AG04449 (cell line): Measurements from ENCODE around the gene ARID4B.

Experiments used
- CTCF ChIA-PET: fragments of 350-600 bp; formaldehyde crosslinking; extraction: SDS; loops from one replicate; lab custom pipeline; 2021; ENCODE audit warnings: antibody characterized with exemption; lab: Yijun Ruan, JAX
- POLR2A ChIA-PET: fragments of 400-600, 350-600 bp; formaldehyde crosslinking; extraction: SDS; loops from one replicate; lab custom pipeline; 2020; ENCODE audit warnings: antibody characterized with exemption, inconsistent platforms; lab: Yijun Ruan, JAX
- DNase-seq: peaks from one replicate; pipeline ENCODE4 v3.0.0-alpha.2; 2010; ENCODE audit warnings: low read depth, low spot score
- H3K4me3 ChIP-seq: 2 replicates; pipeline ENCODE4 v1.5.1; 2011; ENCODE audit warnings: low read depth, mild to moderate bottlenecking, control low read depth, low read length
- TF ChIP-seq, protein P1 (sequence below): IDR thresholded peaks from one replicate; pipeline ENCODE4 v1.5.1; 2011; ENCODE audit warnings: mild to moderate bottlenecking, moderate library complexity, low read length, control low read depth, inconsistent platforms; ENCODE audit not compliant: insufficient read depth; ENCODE audit errors: missing control alignments

ARID4B gene

DNA sequence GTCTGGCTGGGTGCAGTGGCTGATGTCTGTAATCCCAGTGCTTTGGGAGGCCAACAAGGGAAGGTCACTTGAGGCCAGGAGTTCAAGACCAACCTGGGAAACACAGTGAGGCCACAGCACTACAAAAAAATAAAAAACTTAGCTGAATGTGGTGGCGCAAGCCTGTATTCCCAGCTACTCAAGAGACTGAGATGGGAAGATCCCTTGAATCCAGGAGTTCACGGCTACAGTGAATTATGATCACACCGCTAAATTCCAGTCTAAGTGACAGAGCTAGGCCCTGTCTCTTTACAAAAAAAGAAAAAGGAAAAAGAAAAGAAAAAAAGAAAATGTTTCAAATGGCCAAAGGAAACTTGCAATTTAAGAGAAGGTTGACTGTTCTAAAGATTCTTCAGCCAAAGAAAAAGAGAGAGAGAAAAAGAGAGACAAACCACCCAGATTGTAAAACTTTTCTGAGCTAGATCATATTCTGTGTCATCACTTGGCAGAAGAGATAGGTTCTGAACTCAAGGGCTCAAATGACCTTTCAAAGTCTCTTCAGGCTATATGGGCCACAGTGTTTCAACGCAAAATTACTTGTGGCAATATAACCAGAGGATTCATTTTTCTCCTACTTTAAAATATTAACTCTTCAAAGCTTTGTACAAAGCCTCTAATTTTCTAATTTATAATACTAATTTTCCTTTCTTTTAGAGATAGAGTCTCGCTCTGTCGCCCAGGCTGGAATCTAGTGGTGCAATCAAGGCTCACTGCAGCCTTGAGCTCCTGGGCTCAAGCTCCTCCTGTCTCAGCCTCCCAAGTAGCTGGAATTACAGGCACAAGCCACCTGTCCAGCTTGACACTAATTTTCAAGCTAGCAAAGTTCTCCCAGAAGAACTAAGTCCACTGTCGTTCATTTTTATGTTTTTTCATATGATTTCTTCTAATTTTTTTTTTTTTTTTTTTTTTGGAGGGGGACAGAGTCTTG is 20.5 kb downstream of the ARID4B start:
- CTCF ChIA-PET = interaction anchor here (1.1 kb wide), 1 partner anchor 15 kb away, joined by 5 read pairs; no protein-coding TSS in a partner anchor
- no peak overlapping the region for H3K4me3 ChIP-seq
- POLR2A ChIA-PET = interaction anchor here (0.9 kb wide), 1 partner anchor 22 kb away, joined by 3 read pairs; no protein-coding TSS in a partner anchor

DNA sequence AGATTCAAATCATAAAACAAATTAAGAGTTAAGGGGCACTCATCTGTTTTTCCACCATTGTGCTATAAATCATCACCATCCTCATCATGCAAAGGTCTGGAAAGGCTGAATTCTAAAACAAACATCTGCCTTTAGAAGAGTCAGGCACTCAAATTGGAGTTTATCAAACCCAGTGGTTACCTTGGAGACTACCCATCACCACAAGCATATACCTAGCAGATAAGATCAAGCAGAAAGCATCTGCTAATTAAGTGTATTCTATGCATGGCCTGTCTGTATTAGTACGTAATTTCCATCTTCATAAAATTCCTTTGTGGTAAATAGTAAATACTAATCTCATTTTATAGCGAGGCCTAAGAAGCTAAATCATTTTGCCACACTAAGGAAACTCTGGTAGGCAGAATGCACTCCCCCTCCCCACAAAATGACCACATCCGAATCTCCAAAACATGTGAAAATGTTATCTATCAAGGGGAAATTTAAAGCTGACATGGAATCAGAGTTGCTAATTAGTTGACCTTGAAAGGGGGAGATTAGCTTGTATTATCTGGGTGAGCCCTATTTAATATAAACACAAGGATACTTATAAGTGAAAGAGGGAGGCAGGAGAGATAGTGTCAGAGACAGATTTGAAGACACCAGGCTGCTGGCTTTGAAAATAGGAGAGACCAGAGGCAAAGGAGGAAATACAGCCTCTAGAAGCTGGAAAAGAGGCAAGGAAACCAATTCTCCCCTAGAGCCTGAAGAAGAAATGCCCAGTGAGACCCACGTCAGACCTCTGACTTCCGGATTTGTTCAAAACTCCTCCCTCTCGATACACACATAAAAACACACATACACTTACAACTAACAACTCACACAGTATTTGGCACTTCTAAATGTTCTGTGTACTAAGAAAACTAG is 23.2 kb downstream of the ARID4B start:
- ChIA-PET CTCF (interaction anchor here (1.0 to 1.2 kb wide), 2 partner anchors 10 to 111 kb away, joined by 3 read pairs; no protein-coding TSS in a partner anchor), POLR2A (no interaction called here)
- TF ChIP-seq, protein P1, sequence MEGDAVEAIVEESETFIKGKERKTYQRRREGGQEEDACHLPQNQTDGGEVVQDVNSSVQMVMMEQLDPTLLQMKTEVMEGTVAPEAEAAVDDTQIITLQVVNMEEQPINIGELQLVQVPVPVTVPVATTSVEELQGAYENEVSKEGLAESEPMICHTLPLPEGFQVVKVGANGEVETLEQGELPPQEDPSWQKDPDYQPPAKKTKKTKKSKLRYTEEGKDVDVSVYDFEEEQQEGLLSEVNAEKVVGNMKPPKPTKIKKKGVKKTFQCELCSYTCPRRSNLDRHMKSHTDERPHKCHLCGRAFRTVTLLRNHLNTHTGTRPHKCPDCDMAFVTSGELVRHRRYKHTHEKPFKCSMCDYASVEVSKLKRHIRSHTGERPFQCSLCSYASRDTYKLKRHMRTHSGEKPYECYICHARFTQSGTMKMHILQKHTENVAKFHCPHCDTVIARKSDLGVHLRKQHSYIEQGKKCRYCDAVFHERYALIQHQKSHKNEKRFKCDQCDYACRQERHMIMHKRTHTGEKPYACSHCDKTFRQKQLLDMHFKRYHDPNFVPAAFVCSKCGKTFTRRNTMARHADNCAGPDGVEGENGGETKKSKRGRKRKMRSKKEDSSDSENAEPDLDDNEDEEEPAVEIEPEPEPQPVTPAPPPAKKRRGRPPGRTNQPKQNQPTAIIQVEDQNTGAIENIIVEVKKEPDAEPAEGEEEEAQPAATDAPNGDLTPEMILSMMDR = no peak
- no peak for DNase-seq
- no peak overlapping the region for H3K4me3 ChIP-seq

More for the DNA sequence above, 20.5 kb downstream of the ARID4B start:
- TF ChIP-seq, protein P1 = no peak
- DNase-seq = no peak

DNA sequence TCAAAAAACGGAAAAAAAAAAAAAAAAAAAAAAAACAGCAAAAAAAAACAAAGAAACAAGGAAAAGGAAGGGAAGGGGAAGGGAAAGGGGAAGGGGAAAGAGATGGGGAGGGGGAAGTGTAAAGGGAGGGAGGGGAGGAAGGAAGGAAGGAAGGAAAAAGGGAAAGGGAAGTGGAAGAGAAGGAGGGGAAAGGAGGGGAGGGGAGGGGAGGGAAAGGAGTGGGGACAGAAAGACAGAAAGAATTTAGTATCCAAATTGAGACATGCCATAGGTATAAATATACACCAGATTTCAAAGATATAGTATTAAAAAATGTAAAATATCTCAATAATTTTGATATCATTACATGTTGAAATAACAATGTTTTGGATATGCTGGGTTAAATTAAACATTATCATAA is 25.8 kb downstream of the ARID4B start:
- CTCF ChIA-PET = no interaction called here
- POLR2A ChIA-PET = no interaction called here

DNA sequence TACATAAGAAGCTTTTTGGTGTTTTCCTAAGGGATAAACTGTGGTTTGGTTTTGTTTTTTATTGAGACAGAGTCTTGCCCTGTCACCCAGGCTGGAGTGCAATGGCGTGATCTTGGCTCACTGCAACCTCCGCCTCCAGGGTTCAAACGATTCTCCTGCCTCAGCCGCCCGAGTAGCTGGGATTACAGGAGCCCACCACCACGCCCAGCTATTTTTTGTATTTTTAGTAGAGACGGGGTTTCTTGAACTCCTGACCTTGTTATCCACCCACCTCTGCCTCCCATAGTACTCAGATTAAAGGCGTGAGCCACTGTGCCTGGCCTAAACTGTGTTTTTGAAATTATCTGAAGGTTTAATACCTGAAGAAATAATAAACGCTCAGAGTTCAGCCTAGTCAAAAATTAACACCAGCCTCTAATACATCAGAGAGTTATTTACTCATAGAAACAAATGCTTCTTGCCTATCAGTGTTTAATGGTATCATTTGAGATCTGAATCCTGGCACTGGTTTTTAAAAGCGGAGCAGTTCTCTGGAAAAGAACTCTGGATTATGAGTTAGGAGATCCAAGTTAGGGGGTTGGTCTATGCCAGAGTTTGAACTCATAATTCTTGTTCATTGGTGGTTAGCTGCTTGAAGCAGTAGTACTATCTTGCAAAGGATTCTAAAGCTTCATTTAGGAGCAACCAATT is 28.7 kb downstream of the ARID4B start:
- no peak for DNase-seq
- no peak overlapping the region for H3K4me3 ChIP-seq
- CTCF ChIA-PET = no interaction called here
- TF ChIP-seq, protein P1 = no peak
- POLR2A ChIA-PET = no interaction called here

More for the DNA sequence above, 25.8 kb downstream of the ARID4B start:
- H3K4me3 ChIP-seq = no peak overlapping the region
- no peak for DNase-seq
- TF ChIP-seq, protein P1 = no peak

DNA sequence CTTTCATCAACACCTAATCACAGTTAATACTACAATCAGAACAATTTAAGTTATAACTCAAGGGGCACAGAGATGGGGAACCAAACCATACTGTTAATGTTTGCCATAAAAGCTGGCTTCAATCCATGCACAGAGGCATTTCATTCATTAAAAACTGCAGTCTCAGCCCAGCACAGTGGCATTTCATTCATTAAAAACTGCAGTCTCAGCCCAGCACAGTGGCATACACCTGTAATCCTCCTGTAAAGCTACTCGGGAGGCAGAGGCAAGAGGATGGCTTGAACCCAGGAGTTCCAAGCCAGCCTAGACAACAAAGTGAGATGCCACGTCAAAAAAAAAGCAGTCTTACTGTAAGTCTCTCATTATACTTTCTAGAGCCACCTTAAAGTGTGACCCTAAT is 29.2 kb downstream of the ARID4B start:
- TF ChIP-seq, protein P1 = no peak
- CTCF ChIA-PET = interaction anchor here (0.6 kb wide), 1 partner anchor 15 kb away, joined by 3 read pairs; no protein-coding TSS in a partner anchor
- DNase-seq = no peak
- no peak overlapping the region for H3K4me3 ChIP-seq
- POLR2A ChIA-PET = no interaction called here
